Stimulated activated CD4-positive, alpha-beta T cell treated with anti-CD3 and anti-CD28 coated beads, Interleukin-4, amount 100 ng/mL, for 24 hours (primary cell): ENCODE results near the gene CHRND.

Experiments used
- DNase-seq: peaks from one replicate; pipeline ENCODE4 v3.0.0-alpha.2; 2020

Gene CHRND

GRCh38 chr2:232488097-232488711 lies 37.8 kb upstream of the CHRND start:
- DNase-seq = no peak

DNA sequence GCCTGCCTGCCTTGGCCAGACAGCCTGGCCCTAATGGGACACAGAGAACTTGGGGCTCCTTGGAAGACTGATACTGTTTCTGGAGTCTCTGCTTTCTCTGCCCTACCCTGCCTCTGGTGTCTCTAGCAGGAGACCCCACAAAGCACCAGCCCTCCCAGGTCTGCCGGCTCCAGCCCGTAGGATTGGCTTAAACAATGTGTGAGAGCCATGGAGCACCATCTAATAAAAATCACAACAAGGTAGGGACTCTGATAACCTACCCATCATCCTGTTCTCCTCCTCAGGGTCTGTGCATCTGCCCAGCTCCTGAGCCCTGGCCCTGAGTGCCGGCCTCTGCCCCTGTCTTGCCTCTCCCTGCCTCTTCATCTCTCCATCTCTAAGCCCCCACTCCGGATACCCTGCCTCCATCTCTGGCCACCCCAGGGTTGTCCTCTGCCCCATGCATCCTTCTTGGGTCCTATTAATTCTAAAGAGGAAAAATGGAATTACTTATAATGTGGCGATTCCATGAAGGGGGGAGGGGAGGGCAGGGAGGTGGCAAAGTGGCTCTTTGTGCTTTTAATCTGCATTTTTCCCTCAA lies 37.1 kb upstream of the CHRND start:
- no peak for DNase-seq

GRCh38 chr2:232489516-232490220 lies 36.3 kb upstream of the CHRND start:
- DNase-seq = no peak

GRCh38 chr2:232490221-232491138 lies 35.5 kb upstream of the CHRND start:
- no peak for DNase-seq

DNA sequence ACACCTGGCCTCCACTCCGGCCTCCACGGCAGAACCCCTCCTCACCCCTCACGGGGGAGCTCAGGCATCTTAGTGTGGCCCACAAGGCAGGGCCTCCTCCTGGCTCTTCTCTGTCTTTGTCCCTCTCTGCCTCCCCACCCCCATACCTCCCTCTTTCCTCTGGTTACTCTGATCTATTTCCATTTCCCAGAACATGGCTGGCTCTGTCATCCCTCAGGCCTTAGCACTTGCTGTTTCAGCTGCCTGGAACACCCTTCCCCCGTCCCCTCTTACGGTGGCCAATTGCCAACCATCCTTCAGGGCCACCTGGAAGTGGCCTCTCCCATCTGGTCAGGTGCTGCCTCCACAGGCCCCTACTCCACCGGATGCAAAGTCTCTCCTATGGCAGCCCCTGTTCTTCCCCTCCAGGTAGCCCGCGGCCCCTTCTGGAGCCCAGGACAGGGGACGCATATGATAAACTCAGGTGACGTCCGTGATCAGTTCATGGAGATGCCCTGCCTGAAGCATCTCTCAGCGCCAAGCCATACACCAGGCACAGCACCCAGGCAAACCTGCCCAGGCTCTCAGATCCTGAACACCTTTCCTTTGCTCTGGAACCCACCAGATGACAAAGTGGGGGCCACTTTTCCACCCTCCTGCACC lies 34.7 kb upstream of the CHRND start:
- no peak for DNase-seq

DNA sequence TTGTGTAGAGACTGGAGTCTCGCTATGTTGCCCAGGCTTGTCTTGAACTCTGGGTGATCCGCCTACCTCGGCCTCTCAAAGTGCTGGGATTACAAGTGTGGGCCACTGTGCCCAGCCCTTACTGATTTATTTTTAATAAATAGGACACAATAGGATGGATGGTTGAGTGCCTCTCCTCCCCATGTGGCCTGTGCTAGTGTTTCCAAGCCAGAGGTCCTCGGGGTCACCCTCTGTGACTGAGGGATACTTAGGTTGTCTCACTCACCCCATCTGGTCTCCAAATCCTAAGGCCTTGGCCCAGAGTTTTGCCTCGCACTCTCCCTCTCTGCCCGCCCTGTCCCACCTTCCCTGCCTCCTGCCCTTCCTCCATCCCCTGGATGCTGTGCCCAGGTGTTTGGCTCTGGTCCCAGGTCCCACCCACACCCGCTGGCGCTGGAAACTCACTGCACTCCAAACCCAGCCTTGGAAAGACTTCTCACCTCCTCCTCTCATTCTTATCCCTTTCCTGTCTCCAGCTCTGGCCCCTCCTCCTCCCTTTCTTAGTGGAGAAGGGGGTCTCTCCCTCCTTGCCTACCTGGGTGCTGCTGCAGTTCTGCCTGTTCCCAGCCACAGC lies 33.6 kb upstream of the CHRND start:
- DNase-seq = no peak

- no peak for DNase-seq
Measured at GRCh38 chr2:232492963-232493700, 32.8 kb upstream of the CHRND start.

DNA sequence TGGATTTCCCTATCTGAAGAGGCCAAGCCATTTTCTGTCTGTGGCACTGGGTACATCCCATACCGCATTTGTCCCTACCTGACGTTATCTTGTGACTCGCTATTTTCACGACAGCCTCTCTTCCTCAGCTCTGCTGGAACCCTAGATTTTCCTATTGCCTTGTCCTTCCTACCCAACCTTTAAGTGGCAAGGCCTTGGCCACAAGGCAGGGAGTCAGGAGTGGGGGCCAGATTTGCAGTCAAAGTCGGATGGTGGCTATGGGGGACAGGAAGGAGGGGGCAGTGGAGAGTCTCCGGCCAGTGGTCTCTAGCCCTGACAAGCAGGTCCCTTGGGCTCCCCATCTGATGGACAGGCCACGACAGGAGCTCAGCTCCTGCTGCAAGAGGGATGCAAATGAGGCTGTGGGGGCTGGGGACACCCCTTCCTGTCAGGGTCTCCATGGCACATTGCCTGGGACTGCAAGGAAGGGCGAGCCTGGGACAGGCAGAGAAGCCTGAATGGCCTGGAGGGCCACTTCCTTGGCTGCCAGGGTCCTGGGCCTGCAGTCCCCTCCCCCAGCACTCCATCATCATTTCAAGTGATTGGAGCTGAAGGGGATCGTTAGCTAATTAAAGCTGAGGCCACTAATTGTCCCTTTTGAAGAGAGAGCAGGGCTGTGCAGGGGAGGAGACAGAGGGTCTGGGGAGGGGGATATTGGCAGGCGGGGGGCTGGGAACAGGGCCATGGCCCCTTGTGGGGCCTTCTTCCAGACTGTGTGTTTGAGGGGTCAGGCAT lies 32.1 kb upstream of the CHRND start:
- DNase-seq = no peak

DNA sequence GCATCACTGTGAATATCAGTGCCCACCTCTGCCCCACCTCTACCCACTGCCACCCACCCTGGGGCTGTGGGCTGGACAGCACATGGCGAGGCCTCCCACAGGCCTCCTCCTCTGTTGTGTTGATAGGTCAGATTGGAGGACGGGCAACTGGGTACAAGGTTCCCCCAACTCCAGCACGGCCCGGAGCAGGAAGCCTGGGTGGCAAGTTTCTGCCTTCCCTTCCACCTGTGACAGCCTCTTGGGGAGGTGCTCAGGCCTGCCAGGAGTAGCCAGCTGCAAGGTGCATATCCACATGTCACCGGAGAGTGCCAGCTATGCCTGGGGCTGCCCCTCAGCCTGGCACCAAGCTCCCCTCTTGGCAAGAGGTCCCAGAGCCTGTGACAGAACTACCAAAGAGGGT lies 31.4 kb upstream of the CHRND start:
- DNase-seq = no peak

- DNase-seq = no peak
Measured at GRCh38 chr2:232495292-232495691, 30.7 kb upstream of the CHRND start.

DNA sequence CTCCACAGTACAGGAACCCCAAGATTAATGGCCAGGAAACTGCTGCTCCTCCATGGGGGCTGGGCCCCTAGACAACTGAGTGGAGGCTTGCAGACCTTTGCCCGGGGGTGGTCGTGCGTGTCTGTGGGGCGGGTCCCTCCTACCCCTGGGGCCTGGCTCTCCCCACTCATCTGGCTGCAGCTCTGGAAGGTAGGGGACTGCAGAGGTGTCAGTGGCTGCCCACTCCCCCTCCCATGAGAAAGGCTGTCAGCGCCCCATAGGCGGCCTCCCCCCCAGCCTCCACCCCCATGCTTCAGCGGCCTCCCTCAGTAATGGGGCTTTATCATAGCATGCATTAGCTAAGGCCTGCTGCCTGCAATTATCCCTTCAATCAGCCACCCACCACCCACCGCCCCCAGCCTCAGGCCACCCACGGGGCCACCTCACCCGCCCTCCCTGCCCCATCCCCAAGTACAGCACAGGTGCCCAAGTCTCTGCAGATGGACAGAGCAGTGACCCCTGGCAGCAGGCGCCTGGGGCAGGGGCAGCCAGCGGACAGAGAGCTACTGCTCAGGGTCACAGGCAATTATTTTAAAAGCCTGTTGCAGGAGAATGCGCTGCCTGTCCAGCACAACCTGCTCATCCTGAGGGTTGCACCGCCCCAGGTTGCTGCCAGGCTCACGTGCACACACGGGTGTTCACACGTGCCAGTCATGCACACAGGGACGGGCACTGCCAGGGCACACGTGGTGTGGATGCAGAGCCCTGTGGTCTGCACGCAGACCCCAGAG lies 29.3 kb upstream of the CHRND start:
- DNase-seq = no peak

GRCh38 chr2:232497348-232497747 lies 28.6 kb upstream of the CHRND start:
- DNase-seq = no peak

DNA sequence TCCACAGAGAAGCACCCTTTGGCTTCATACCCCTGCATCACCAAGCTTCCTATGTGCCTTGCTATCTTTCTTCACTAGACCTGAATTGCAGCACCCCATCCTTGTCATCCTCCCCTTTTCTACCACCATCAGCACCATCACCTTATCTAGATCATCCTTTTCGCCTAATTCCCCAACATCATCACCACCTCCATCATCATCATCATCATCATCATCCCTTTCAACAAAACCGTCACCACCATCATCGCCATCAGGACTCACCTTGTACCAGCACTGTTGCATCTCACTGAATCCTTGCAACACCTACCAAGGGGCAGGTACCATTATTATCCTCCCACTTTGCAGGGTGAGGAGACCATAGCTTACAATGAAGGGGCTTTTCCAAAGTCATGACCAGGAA lies 27.5 kb upstream of the CHRND start:
- DNase-seq = no peak

GRCh38 chr2:232501331-232501771 lies 24.6 kb upstream of the CHRND start:
- no peak for DNase-seq

- no peak for DNase-seq
Measured at GRCh38 chr2:232501794-232502390, 24.1 kb upstream of the CHRND start.

GRCh38 chr2:232502511-232502910 lies 23.4 kb upstream of the CHRND start:
- DNase-seq = no peak

GRCh38 chr2:232502911-232503808 lies 22.8 kb upstream of the CHRND start:
- peak; percentile 20 for DNase-seq

- no peak for DNase-seq
Measured at GRCh38 chr2:232503809-232504323, 22.1 kb upstream of the CHRND start.
